NB4 (cell line): ENCODE data around the gene NKG7.

Source experiments
- DNase-seq: peaks from one replicate; pipeline ENCODE4 v3.0.0; 2010; ENCODE audit warnings: low read depth
- H3K4me3 ChIP-seq: one replicate; pipeline ENCODE4 v1.5.1; 2011; ENCODE audit warnings: mild to moderate bottlenecking, low read depth, low read length, moderate library complexity
- MYC ChIP-seq: IDR thresholded peaks from 2 replicates; pipeline ENCODE4 v1.6.1; 2011; ENCODE audit warnings: low read depth, low read length
- POLR2A ChIP-seq: IDR thresholded peaks from 2 replicates; pipeline ENCODE4 v1.6.1; 2011; ENCODE audit warnings: mild to moderate bottlenecking; ENCODE audit not compliant: insufficient read length; ENCODE audit errors: extremely low read depth
- TF ChIP-seq, protein P1 (sequence below): IDR thresholded peaks from one replicate; pipeline ENCODE4 v1.5.1; 2012; ENCODE audit warnings: low read depth, low read length
- TF ChIP-seq, protein P2 (sequence below): IDR thresholded peaks from 2 replicates; pipeline ENCODE4 v1.6.1; 2011; ENCODE audit warnings: low read depth, low read length

Gene NKG7

DNA sequence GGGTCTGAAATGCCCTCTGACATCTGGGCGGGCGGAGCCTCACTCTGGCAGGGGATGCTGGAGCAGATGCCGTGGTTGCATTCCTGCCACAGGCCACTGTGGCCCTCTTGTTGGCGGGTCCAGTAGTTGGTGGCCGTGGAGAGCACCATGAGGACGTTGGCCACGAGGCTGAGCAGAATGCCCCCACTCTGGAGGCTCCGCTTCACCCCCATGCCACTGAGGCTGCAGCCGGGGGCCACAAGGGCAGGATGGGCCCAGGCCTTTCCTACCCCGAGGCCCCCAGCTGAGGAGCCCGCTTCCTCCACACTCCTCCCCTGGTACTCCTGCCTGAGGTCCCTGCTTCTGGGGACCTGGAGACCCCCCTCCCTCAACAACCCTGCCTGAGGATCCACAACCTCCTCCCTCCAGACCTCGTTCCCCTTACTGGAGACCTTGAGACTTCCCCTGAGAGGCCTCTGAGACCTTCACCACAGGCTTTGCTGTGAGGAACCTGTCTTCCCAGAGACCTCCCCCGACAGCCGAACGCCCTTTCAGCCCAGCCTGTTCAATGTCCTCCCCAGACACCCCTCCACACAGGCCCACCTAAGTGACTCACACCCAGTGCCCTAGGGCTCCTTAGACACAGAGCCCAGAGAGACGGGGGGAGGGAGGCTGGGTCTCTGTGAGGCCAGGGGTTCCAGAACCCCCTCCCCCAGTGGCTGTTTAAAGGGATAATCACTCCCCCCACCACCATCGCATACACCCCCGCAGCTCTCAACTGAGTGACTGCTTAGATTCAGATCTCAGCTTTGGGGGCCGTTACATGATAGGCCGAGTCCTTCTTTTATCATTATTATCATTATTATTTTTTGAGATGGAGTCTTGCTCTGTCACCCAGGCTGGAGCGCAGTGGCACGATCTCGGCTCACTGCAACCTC, 3.8 kb downstream of the NKG7 start, which contains the start of gene CLDND2:
Gene CLDND2, minus strand, starts transcription at position 638 of the 917 bp plus-strand sequence. Its CDS starts 426 bp downstream, at position 212.
- peak within 1 kb of the TSS; percentile 57 for H3K4me3 ChIP-seq
- no peak for TF ChIP-seq POLR2A
- TF ChIP-seq, protein P1, sequence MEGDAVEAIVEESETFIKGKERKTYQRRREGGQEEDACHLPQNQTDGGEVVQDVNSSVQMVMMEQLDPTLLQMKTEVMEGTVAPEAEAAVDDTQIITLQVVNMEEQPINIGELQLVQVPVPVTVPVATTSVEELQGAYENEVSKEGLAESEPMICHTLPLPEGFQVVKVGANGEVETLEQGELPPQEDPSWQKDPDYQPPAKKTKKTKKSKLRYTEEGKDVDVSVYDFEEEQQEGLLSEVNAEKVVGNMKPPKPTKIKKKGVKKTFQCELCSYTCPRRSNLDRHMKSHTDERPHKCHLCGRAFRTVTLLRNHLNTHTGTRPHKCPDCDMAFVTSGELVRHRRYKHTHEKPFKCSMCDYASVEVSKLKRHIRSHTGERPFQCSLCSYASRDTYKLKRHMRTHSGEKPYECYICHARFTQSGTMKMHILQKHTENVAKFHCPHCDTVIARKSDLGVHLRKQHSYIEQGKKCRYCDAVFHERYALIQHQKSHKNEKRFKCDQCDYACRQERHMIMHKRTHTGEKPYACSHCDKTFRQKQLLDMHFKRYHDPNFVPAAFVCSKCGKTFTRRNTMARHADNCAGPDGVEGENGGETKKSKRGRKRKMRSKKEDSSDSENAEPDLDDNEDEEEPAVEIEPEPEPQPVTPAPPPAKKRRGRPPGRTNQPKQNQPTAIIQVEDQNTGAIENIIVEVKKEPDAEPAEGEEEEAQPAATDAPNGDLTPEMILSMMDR = no peak
- peak; percentile 23 for TF ChIP-seq MYC
- TF ChIP-seq, protein P2, sequence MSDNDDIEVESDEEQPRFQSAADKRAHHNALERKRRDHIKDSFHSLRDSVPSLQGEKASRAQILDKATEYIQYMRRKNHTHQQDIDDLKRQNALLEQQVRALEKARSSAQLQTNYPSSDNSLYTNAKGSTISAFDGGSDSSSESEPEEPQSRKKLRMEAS = peak; percentile 21; the same call in 1 of the 2 replicates
- DNase-seq = peak; percentile 86

DNA sequence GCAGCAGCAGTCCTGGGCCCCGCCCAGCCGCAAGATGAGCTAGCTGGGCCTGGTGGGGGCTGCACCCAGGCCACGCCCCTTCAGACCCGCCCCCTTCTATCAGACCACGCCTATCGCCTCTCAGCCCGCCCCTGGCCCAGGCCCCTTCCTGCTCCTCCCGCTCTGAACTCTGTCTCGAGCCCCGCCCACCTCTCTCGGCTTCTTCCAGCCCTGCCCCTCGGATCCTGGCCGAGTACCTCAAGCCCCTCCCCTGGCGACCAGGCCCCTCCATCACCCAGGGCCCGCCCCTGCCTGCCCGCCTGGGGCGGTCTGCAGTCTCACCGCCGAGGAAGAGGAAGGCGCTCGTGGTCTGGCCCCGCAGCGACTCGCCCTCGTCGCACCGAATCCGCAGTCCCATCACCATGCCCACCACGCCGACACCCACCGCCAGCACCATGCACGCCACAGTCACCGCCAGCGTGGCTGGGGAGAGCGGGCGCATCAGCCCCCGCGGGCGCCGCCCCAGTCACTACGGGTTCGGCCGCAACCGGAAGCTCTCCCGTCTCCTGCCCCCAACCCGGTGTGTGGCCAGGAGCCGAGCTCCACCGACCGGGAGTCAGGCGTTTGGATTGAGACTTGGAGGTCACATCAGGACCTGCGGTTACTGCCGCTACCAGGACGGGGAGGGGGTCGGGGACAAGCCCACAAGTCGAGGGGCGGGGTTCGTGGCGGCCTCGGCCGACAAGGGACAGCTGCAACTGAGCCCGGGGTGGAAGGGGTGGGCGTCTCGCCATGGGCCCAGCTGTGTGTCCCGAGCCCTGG, 4.7 kb downstream of the NKG7 start:
- H3K4me3 ChIP-seq = peak overlapping the region; percentile 87
- peak; percentile 99 for DNase-seq
- TF ChIP-seq POLR2A (peak; percentile 63), MYC (peak; percentile 78)
- TF ChIP-seq, protein P2 = peak; percentile 67
- TF ChIP-seq, protein P1 = no peak

DNA sequence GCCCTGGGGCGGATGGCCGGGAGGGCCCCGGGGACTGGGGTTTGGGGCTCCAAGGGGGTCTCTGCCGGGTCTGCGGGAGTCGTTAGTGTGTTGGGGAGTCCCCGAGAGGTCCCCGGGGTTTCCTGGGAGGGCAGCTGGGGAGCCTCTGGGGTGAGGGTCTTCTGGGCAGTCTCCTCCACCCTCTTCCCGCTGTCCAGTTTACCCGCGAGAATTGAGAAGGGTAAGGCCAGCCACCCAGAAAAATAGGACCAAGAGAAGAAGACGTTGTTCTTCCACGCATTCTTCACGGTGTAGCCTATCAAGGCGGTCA, 5.2 kb downstream of the NKG7 start:
- DNase-seq = peak; percentile 58
- peak overlapping the region; percentile 87 for H3K4me3 ChIP-seq
- peak; percentile 79 for TF ChIP-seq POLR2A
- TF ChIP-seq, protein P1 = no peak

DNA sequence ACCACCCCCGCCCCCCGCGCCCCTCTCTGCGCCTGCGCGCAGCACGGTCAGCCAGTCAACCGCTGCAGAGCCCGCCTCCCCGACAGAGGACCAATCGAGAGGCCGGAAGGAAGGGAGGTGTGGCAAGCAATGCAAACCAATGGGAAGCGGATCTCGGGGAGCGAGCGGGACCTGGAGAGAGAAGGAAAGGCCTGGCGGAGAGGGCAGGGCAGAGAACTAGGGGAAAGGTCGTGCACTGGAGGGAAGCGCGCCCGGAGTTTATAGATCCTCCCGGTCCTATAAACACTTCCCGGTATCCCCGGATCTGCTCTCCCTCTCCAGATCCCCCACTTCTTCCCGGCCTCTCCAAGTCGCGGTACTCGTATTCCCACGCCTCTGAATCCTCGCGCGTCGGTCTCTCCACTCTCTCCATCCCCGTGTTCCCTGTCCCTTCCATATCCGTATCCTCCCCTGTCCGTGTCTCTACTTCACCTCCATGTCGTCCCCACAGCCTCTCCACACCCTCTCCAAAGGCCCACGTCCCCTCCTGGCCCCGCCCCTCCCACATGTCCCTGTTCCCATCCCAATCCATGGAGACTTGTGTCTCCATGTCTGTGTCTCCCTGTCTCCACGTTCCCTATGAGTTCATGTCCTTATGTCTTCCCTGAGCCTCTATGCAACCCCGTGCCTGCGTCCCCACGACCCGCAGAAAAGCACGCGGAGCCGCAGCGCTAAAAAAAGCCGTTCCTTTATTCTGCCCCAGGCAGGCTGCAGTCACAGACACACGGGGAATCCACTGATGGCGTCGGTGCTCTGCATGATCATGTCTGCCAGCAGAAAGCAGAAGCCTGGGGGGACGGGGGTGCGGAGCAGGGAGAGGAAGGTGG, 5.8 kb downstream of the NKG7 start:
- DNase-seq = peak; percentile 98

DNA sequence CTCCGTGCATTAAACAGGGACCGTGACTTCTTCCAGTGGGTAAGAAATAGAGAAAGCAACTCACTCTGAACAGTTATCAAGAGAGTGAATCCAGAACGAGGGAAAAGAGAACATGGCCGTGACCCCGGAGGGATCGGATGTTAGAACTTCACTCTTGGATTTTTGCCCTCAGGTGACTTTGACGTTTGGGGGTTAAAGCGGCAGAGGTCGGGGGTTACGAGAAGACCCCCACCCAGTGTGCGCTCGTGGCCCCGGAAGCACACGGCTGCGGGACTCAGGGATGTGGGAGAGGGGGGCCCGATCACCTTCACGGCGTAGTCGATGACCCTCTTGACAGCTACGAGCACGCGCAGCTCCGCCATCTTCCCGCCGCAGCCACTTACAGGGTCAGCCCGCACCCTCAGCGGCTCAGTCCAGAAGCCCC, 6.5 kb downstream of the NKG7 start, which contains the start of gene ETFB:
Gene ETFB, minus strand, starts transcription at position 424 of the 424 bp plus-strand sequence. Its CDS starts 62 bp downstream, at position 362.
- peak within 1 kb of the TSS; percentile 87 for H3K4me3 ChIP-seq
- TF ChIP-seq POLR2A = no peak
- TF ChIP-seq, protein P1 = no peak
- TF ChIP-seq, protein P2 = peak; percentile 47; the same call in 1 of the 2 replicates
- no peak for TF ChIP-seq MYC

More for the DNA sequence above, 5.8 kb downstream of the NKG7 start:
- H3K4me3 ChIP-seq = peak overlapping the region; percentile 87
- TF ChIP-seq, protein P1 = no peak
- TF ChIP-seq POLR2A (peak; percentile 85), MYC (peak; percentile 49; the same call in 1 of the 2 replicates)
- TF ChIP-seq, protein P2 = no peak

More for the DNA sequence above, 6.5 kb downstream of the NKG7 start, which contains the start of gene ETFB:
- DNase-seq = no peak
